ENCODE measurements around the gene LRRC43.

Gene LRRC43

DNA sequence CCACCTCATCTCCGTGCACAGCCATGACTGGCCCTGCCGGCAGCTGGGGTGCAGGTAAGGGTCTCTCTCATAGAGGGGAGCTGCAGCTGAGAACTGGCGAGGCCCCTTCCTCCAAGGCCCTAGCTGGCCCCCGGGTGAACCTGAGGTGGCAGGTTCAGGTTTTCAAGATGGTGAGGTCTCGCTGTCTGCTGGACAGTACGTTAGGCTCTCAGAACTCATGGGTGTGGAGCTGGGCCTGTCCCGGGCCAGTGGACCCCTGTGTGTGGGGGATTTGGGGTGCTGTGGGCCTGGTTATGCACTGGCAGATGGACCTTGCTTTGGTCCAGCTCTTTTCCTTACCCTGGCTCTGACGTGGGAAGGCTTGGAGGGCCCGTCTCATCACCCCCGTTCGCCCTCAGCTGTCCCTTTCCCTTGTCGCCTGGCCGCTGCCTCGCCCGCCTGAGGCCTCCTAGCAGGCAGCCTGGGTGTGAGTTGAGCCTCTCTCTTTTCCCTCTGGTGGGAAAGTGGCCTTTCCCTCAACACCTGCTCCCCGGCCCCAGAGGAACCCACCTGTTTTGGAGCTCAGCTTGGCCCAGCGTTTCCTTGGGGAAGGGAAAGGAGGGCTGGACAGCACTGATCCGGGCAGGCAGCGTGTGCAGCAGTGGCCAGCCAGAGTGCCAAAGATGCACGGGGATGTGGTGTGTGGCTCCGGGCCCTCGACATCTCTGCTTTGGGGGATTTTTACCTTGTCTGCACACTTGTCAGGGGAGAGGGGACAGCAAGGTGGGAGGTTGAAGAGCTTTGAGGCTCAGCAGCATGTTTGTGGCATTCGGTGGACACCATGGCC lies 37.2 kb upstream of the LRRC43 start:
- no peak overlapping the region for H3K4me3 ChIP-seq (ENCODE audit: low read length)
- TF ChIP-seq ZNF274 (IDR thresholded peaks at IDR 0.05; ENCODE audit: low read depth, low read length): no peak

DNA sequence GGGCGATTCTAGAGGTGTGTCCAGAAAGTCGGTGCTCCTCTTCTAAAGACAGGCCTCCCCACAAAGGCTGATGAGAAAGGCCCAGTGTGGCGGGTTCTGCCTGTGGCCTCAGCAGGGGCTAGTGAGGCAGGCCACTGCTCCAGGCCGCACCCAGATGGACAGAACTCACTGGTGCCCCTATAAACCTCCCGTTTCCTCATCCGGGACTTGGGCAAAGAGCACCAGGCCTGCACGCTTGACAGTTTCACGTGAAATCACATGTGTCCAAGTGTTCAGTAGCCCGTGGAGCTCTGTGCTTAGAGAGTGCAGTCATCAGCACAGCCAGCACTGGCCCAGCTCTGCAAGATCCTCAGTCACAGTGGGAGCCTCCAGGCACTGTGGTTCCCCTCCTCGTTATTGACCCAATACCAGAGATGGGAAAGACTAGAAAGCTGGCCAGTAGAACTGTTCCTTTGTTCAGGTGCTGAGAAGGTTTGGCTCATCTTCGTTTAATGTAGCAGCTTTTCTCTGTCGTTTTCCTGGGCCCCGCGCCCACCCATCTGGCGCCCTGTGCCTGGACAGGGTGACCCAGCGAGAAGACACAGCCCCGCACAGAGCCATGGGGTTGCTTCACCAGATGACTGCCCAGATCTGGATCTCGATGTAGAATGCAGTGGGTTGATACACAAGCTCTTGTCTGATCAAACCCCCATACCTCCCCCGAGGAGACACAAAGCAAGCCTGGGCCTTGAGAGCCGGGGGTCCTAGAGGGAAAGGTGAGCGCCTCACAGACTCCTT lies 35.2 kb upstream of the LRRC43 start:
- H3K4me3 ChIP-seq (ENCODE audit: low read length): no peak overlapping the region
- TF ChIP-seq ZNF274 (IDR thresholded peaks at IDR 0.05; ENCODE audit: low read depth, low read length): no peak

DNA sequence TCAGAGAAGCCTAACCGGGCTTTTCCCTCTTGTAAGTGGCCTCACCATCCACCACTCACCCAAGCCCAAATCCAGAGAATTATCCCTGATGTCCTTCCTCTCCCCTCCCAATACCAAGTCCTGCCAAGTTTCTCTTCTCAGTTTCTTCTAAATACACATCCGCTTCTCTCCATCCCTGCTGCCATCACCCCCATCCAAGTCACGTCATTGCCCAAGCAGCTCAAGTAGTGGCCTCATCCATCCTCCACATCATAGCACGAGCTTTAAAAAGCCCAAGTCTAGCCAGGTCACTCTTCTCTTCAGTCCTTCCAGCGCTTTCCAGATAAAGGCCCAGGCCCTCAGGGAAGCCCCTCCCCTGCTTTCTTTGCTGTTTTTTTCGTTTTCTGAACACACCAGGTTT lies 34.3 kb upstream of the LRRC43 start:
- H3K4me3 ChIP-seq (ENCODE audit: low read length): no peak overlapping the region
- no peak for TF ChIP-seq ZNF274 (IDR thresholded peaks at IDR 0.05; ENCODE audit: low read depth, low read length)

DNA sequence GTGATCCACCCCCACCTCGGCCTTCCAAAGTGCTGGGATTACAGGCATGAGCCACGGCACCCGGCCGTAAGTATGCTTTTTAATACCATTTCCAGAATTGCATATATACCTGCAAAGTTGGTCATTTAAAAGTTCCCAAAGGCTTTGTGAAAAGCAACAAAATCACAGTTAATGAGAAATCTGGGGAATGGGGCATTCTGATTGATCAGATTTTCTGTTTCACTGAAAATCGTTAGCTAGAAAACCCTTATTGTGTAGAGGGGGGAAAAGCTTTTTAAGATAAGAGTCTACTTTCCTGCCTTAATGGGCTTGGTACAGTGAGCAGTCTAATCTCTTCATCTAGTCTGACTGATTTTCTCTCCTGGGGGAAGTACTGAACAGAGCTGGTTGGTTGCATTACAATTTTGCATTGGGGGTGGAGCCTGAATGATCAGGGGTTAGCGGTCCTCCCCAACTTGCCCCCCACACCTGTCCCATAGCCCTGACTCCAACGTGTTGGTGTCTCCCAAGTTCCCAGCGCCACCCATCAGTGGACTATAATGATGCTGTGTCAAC lies 32.7 kb upstream of the LRRC43 start:
- TF ChIP-seq ZNF274 (IDR thresholded peaks at IDR 0.05; ENCODE audit: low read depth, low read length): no peak
- H3K4me3 ChIP-seq (ENCODE audit: low read length): no peak overlapping the region

DNA sequence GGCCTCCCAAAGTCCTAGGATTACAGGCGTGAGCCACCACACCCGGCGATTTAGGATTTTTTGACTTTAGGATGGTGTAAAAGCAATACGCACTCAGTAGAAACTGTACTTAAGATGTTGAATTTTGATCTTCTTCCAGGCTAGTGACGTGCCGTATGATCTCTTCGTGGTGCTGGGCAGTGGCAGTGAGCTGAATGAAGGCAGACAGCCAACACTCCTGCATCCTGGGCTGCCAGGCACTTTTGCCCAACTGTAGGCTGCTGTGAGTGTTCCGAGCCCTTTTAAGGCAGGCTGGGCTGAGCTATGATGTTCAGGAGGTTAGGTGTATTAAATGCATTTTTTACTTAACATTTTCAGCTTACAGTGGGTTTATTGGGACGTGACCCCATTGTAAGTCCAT lies 30.2 kb upstream of the LRRC43 start:
- TF ChIP-seq ZNF274 (IDR thresholded peaks at IDR 0.05; ENCODE audit: low read depth, low read length): no peak

DNA sequence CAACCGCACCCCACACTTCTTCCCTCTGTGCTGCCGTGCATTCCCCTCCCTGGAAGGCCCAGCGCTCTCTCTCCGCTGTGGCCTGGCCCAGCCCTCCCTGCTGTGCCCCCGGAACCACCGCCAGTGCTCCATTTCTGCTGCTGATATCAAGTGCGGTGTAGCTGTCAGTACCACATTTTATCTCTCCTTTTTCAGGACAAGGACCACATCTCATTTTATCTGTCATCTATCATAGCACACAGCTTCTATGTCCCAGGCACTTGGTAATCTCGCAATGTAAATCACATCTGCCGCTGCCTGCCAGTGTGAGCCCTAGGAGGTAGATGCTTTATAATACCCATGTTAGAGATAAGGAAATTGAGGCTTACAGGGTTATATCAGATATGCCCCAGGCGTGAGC lies 27.2 kb upstream of the LRRC43 start:
- H3K4me3 ChIP-seq (ENCODE audit: low read length): no peak overlapping the region
- no peak for TF ChIP-seq ZNF274 (IDR thresholded peaks at IDR 0.05; ENCODE audit: low read depth, low read length)

More for the DNA sequence above, 30.2 kb upstream of the LRRC43 start:
- H3K4me3 ChIP-seq (ENCODE audit: low read length): no peak overlapping the region

DNA sequence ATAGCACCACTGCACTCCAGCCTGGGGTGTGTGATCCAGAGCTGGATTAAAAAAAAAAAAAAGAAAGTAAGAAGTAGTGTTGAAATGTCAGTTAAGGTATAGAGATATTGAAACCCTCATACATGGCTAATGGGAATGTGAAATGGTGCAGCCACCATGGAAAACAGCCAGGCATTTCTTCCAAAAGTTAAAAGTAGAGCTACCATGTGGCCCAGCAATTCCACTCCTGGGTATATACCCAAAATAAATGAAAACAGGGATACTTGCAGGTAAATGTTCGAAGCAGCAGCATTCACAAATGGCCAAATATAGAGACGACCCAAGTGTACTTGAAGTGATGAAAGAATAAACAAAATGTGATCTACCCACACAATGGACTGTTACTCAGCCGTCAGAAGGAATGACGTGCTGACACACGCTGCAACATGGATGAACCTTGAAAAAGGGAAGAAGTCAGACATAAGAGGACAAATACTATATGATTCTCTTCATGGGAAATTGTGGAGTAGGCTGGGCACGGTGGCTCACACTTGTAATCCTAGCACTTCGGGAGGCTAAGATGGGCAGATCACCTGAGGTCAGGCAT lies 24.1 kb upstream of the LRRC43 start:
- H3K4me3 ChIP-seq (ENCODE audit: low read length): no peak overlapping the region
- no peak for TF ChIP-seq ZNF274 (IDR thresholded peaks at IDR 0.05; ENCODE audit: low read depth, low read length)

DNA sequence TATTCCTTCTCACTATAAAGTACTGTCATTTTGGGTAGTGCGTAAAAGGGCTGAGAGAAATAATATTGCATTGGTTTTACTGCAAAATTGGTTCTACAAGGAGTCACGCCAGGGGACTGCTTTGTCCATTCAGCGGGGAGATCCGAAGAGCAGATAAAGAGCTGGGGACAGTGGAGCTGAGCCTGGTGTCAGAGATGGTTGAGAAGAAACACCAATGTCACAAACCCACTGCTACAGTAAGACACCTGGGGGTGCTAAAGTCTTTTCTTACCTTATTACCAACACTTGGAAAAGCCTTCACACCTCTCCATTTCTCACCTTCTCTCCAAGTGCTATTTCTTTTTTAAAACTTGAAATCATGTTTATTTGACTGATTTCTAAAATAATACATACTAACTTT lies 23.0 kb upstream of the LRRC43 start:
- no peak overlapping the region for H3K4me3 ChIP-seq (ENCODE audit: low read length)
- TF ChIP-seq ZNF274 (IDR thresholded peaks at IDR 0.05; ENCODE audit: low read depth, low read length): no peak

DNA sequence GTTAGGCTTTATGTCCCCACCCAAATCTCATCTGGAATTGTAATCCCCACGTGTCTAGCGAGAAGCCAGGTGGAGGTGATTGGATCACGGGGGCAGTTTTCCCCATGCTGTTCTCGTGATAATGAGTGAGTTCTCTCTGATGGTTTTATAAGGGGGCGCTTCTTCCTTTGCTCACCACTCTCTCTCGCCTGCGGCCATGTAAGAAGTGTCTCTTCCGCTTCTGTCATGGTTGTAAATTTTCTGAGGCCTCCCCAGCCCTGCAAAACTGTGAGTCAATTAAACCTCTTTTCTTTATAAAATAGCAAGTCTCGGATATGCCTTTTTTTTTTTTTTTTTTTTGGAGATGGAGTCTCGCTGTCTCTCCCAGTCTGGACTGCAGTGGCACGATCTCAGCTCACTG lies 22.2 kb upstream of the LRRC43 start:
- H3K4me3 ChIP-seq (ENCODE audit: low read length): no peak overlapping the region
- no peak for TF ChIP-seq ZNF274 (IDR thresholded peaks at IDR 0.05; ENCODE audit: low read depth, low read length)

DNA sequence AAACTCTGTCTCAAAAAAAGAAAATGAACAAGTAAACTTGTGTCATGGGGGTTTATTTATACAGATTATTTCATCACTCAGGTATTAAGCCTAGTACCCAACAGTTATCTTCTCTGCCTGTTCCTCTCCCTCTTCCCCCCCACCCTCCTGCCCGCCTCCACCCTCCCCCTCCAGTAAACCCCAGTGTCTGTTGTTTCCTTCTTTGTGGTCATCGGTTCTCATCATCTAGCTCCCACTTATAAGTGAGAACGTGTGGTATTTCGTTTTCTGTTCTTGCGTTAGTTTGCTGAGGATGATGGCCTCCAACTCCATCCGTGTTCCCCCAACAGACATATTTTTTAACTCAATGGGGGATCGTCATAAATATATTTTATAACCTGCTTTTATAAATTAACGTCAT lies 21.2 kb upstream of the LRRC43 start:
- no peak for TF ChIP-seq ZNF274 (IDR thresholded peaks at IDR 0.05; ENCODE audit: low read depth, low read length)
- H3K4me3 ChIP-seq (ENCODE audit: low read length): no peak overlapping the region

DNA sequence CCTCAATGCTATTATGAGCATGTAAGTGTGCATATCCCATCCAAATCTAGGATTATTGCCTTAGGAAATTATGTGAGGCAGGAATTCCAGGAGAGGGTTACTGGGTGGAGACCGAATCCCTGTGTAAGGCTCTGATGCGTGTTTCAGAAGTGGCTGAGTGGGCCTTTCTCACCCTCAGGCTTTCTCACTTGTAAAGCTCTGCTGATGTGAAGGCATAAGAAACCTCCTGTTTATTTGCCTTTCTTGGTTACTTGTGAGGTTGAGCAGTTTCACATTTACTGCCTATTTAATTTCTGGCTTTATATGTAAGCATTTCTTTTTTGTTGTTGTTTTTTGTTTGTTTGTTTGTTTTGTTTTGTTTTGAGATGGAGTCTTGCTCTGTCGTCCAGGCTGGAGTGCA lies 19.9 kb upstream of the LRRC43 start:
- no peak overlapping the region for H3K4me3 ChIP-seq (ENCODE audit: low read length)

DNA sequence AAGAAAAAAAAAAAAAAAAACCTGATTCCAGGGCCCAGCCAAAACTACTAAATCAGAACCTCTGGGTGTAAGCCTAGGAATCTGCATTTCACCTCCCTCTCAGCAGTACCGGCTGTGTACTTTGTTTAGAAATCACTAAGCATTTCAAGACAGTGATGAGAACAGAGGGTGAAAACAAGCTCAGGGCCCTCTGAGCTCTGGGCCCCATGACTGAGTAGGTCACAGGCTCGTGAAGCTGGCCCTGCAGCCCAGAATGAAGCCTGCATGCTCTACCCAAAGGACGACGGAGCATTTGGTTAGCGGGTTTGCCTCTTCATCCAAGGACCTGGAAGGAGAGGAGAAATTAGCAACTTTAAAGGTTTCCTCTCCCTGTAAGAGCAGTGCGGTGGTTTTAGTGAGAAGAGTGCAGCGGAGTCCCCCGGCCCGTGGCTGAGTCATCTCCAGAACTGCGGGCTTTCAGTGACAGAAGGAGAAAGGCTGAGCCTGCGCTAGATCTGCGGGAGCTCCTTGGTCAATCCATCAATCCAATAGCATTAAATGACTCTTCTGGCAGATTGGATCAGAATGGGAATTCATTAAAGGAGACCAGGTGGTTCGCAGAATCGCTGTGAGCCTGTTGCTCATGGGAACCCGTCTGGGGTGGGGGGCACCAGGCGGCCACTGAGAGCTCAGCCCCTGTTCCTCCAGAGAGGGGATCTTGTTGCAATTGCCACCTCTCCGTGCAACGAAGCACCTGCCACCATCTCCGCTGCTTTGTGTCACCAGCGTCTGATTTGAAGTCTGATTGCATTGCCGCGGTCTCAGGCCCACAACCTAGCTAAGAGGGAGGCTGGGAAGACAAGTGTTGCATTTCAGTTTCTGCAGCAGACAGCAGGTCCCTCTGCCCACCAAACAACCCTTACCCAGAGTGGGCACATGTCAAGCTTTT lies 16.2 kb upstream of the LRRC43 start:
- no peak overlapping the region for H3K4me3 ChIP-seq (ENCODE audit: low read length)

More for the DNA sequence above, 19.9 kb upstream of the LRRC43 start:
- TF ChIP-seq ZNF274 (IDR thresholded peaks at IDR 0.05; ENCODE audit: low read depth, low read length): no peak

DNA sequence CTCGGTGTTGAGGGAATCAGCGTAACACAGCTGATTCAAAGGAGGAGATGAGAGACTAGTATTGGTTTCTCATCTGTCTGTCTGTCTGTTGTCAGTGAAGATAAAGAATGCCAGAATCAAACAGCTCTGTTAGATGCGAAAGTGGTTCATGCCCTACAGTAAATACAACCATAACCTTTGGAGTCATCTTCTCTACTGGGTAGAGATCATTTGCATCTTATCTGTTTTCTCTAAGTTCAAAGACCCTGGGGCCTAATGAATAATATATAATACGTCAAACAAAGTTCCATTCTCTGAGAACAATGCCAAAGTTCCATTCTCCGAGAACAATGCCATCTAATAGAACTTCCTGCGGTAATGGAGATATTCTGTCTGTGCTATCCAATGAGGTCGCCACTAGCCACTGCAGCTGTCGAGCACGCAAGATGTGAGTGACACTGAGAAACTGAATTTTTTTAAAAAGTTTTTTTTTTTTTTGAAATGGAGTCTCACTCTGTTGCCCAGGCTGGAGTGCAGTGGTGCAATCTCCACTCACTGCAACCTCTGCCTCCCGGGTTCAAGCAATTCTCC lies 15.5 kb upstream of the LRRC43 start:
- H3K4me3 ChIP-seq (ENCODE audit: low read length): no peak overlapping the region
- TF ChIP-seq ZNF274 (IDR thresholded peaks at IDR 0.05; ENCODE audit: low read depth, low read length): no peak

More for the DNA sequence above, 16.2 kb upstream of the LRRC43 start:
- TF ChIP-seq ZNF274 (IDR thresholded peaks at IDR 0.05; ENCODE audit: low read depth, low read length): no peak

All from GM08714 (cell line).